ENCODE measurements around the gene ITGB3BP. TPM values are rescaled to one million over a fixed set of nuclear protein-coding genes. Genes with fewer than 3 reads are reported as not detected.
"Not testable (repeated sequence)": the region's sequence is repeated elsewhere in the genome, so short reads cannot be mapped to it uniquely, and the experiment has no call there.

Gene ITGB3BP
- polyA plus RNA-seq, 3 donors, result 6.4 to 11.9 (median 9.0) TPM

GRCh38 chr1:63523738-63524137 lies 713 bp upstream of the ITGB3BP start:
- no peak overlapping the region for H3K27ac ChIP-seq (ENCODE audit: low read depth, low read length)
- WGBS, 3 donors, result 1 to 2% (median 2%) methylated on average over 11 of the region's 11 CpGs

GRCh38 chr1:63516629-63517028 lies 6.4 kb downstream of the ITGB3BP start:
- no peak overlapping the region for H3K27ac ChIP-seq (ENCODE audit: low read depth, low read length)
- 50 to 88% (median 82%) methylated on average over 2 of the region's 2 CpGs for WGBS, 3 donors

GRCh38 chr1:63512584-63512983 lies 10.4 kb downstream of the ITGB3BP start:
- no peak overlapping the region for H3K27ac ChIP-seq (ENCODE audit: low read depth, low read length)

GRCh38 chr1:63509718-63510117 lies 13.3 kb downstream of the ITGB3BP start:
- WGBS, 3 donors, result 87 to 89% (median 87%) methylated on average over 10 of the region's 10 CpGs
- H3K27ac ChIP-seq (ENCODE audit: low read depth, low read length), result no peak overlapping the region

- H3K27ac ChIP-seq (ENCODE audit: low read depth, low read length), result no peak overlapping the region
Observed at GRCh38 chr1:63506782-63507181, 16.2 kb downstream of the ITGB3BP start.

GRCh38 chr1:63501256-63501655 lies 21.8 kb downstream of the ITGB3BP start:
- H3K27ac ChIP-seq (ENCODE audit: low read depth, low read length), result no peak overlapping the region
- WGBS, 3 donors, result 94 to 99% (median 96%) methylated on average over 3 of the region's 3 CpGs

GRCh38 chr1:63498106-63498505 lies 24.9 kb downstream of the ITGB3BP start:
- 40 to 97% (median 61%) methylated on average over 1 of the region's 1 CpG for WGBS, 3 donors
- H3K27ac ChIP-seq (ENCODE audit: low read depth, low read length), result no peak overlapping the region

- no peak overlapping the region for H3K27ac ChIP-seq (ENCODE audit: low read depth, low read length)
- 94 to 97% (median 96%) methylated on average over 2 of the region's 2 CpGs for WGBS, 3 donors
Observed at GRCh38 chr1:63497577-63497976, 25.4 kb downstream of the ITGB3BP start.

GRCh38 chr1:63487336-63488065 lies 35.5 kb downstream of the ITGB3BP start:
- no peak overlapping the region for H3K27ac ChIP-seq (ENCODE audit: low read depth, low read length)
- 86 to 96% (median 90%) methylated on average over 8 of the region's 8 CpGs for WGBS, 3 donors

GRCh38 chr1:63486629-63487028 lies 36.4 kb downstream of the ITGB3BP start:
- no peak overlapping the region for H3K27ac ChIP-seq (ENCODE audit: low read depth, low read length)
- 92 to 100% (median 95%) methylated on average over 1 of the region's 1 CpG for WGBS, 3 donors

GRCh38 chr1:63480057-63480456 lies 43.0 kb downstream of the ITGB3BP start:
- no peak overlapping the region for H3K27ac ChIP-seq (ENCODE audit: low read depth, low read length)
- WGBS, 3 donors, result 24 to 94% (median 93%) methylated on average over 1 of the region's 1 CpG

- no peak overlapping the region for H3K27ac ChIP-seq (ENCODE audit: low read depth, low read length)
- whole genome bisulfite sequencing, 3 donors, result 80 to 98% (median 90%) methylated on average over 6 to 7 of the region's 7 CpGs
Observed at GRCh38 chr1:63475761-63476160, 47.3 kb downstream of the ITGB3BP start.

GRCh38 chr1:63468683-63469082 lies 54.3 kb downstream of the ITGB3BP start:
- H3K27ac ChIP-seq (ENCODE audit: low read depth, low read length), result not testable (repeated sequence)
- 97 to 99% (median 98%) methylated on average over 3 to 5 of the region's 5 CpGs for WGBS, 3 donors

GRCh38 chr1:63466759-63467158 lies 56.3 kb downstream of the ITGB3BP start:
- H3K27ac ChIP-seq (ENCODE audit: low read depth, low read length), result no peak overlapping the region
- 94 to 97% (median 94%) methylated on average over 3 of the region's 3 CpGs for WGBS, 3 donors

GRCh38 chr1:63466181-63466580 lies 56.8 kb downstream of the ITGB3BP start:
- no peak overlapping the region for H3K27ac ChIP-seq (ENCODE audit: low read depth, low read length)
- 75 to 88% (median 82%) methylated on average over 7 of the region's 7 CpGs for WGBS, 3 donors

GRCh38 chr1:63463248-63463647 lies 59.8 kb downstream of the ITGB3BP start:
- 55 to 89% (median 64%) methylated on average over 3 of the region's 3 CpGs for WGBS, 3 donors
- no peak overlapping the region for H3K27ac ChIP-seq (ENCODE audit: low read depth, low read length)

- WGBS, 3 donors, result 94 to 100% (median 99%) methylated on average over 1 of the region's 1 CpG
- no peak overlapping the region for H3K27ac ChIP-seq (ENCODE audit: low read depth, low read length)
Observed at GRCh38 chr1:63461661-63462230, 61.3 kb downstream of the ITGB3BP start.

GRCh38 chr1:63458750-63459149 lies 64.3 kb downstream of the ITGB3BP start:
- H3K27ac ChIP-seq (ENCODE audit: low read depth, low read length), result no peak overlapping the region

- no peak overlapping the region for H3K27ac ChIP-seq (ENCODE audit: low read depth, low read length)
Observed at GRCh38 chr1:63454269-63454668, 68.8 kb downstream of the ITGB3BP start.

- no peak overlapping the region for H3K27ac ChIP-seq (ENCODE audit: low read depth, low read length)
- WGBS, 3 donors, result 95 to 100% (median 99%) methylated on average over 2 of the region's 2 CpGs
Observed at GRCh38 chr1:63453232-63453631, 69.8 kb downstream of the ITGB3BP start.
